HL-60 (cell line): Measurements from ENCODE around the gene CYTH4.

Experiments used
- POLR2AphosphoS5 ChIP-seq: IDR thresholded peaks from 2 replicates; pipeline ENCODE4 v1.6.1; 2012; ENCODE audit warnings: low read depth
- TF ChIP-seq, protein P1 (sequence below): IDR thresholded peaks from one replicate; pipeline ENCODE4 v1.5.1; 2011; ENCODE audit warnings: low read length, control low read depth, inconsistent platforms; ENCODE audit not compliant: insufficient read depth
- TF ChIP-seq, protein P2 (sequence below): IDR thresholded peaks from 2 replicates; pipeline ENCODE4 v1.6.1; 2012; ENCODE audit warnings: low read depth; ENCODE audit not compliant: insufficient replicate concordance

DNA sequence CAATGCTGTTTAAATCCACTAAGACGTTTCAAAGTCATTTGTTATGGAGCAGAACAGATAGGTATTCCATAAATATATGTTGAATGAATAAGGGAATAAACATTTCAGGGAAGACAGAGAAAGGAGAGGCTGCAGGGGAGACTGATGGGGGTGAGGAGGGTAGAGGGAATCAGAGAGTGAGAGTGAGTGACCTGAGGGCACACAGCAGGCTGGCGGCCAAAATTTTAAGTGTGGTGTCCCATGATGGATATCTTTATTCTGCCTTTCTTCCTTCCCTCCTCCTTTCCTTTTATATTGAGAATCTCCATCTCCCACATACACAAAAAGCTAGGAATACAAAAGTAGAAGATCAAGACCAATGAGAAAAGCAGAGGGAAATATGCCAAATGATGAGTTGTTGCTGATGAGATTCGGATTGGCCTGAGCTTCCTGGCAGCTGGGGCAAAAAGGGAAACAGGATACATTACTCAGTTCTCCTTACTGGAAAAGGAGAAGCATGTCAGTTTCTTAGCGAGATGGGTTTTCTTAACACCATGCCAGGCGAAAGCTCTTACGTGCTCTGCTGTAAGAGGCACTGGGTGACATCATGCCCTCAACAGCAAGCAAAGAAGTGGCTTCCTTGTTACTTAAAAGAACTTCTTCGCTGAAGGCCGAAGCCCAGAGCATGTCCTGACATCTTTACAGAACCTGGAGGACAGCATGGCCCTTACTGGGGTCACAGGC, 11.2 kb upstream of the CYTH4 start:
- TF ChIP-seq, protein P1, sequence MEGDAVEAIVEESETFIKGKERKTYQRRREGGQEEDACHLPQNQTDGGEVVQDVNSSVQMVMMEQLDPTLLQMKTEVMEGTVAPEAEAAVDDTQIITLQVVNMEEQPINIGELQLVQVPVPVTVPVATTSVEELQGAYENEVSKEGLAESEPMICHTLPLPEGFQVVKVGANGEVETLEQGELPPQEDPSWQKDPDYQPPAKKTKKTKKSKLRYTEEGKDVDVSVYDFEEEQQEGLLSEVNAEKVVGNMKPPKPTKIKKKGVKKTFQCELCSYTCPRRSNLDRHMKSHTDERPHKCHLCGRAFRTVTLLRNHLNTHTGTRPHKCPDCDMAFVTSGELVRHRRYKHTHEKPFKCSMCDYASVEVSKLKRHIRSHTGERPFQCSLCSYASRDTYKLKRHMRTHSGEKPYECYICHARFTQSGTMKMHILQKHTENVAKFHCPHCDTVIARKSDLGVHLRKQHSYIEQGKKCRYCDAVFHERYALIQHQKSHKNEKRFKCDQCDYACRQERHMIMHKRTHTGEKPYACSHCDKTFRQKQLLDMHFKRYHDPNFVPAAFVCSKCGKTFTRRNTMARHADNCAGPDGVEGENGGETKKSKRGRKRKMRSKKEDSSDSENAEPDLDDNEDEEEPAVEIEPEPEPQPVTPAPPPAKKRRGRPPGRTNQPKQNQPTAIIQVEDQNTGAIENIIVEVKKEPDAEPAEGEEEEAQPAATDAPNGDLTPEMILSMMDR: no peak
- TF ChIP-seq POLR2AphosphoS5: no peak
- TF ChIP-seq, protein P2, sequence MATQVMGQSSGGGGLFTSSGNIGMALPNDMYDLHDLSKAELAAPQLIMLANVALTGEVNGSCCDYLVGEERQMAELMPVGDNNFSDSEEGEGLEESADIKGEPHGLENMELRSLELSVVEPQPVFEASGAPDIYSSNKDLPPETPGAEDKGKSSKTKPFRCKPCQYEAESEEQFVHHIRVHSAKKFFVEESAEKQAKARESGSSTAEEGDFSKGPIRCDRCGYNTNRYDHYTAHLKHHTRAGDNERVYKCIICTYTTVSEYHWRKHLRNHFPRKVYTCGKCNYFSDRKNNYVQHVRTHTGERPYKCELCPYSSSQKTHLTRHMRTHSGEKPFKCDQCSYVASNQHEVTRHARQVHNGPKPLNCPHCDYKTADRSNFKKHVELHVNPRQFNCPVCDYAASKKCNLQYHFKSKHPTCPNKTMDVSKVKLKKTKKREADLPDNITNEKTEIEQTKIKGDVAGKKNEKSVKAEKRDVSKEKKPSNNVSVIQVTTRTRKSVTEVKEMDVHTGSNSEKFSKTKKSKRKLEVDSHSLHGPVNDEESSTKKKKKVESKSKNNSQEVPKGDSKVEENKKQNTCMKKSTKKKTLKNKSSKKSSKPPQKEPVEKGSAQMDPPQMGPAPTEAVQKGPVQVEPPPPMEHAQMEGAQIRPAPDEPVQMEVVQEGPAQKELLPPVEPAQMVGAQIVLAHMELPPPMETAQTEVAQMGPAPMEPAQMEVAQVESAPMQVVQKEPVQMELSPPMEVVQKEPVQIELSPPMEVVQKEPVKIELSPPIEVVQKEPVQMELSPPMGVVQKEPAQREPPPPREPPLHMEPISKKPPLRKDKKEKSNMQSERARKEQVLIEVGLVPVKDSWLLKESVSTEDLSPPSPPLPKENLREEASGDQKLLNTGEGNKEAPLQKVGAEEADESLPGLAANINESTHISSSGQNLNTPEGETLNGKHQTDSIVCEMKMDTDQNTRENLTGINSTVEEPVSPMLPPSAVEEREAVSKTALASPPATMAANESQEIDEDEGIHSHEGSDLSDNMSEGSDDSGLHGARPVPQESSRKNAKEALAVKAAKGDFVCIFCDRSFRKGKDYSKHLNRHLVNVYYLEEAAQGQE: no peak
